ENCODE measurements around the gene APBA1. TPM values are rescaled to one million over a fixed set of nuclear protein-coding genes. Genes with fewer than 3 reads are reported as not detected.

The APBA1 gene
- total RNA-seq, 4 donors from 2014 or later, result 3.9 to 16.0 (median 6.6) TPM

DNA sequence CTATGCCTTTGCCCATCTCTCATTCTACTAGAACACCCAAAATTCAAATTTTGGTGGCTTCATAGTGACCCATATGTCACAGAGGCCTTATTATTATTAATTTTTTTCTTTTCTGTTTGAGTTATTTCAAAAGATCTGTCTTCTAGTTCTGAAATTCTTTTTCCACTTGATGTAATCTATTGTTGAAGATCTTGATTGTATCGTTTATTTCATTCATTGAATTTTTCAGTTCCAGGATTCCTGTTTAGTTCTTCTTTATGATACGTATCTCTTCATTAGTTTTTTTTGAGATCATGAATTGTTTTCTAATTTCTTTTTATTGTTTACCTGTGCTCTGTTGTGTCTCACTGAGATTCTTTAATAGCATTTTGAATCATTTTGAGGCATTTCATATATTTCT lies 24.6 kb upstream of the APBA1 start:
- TF ChIP-seq, protein P1, sequence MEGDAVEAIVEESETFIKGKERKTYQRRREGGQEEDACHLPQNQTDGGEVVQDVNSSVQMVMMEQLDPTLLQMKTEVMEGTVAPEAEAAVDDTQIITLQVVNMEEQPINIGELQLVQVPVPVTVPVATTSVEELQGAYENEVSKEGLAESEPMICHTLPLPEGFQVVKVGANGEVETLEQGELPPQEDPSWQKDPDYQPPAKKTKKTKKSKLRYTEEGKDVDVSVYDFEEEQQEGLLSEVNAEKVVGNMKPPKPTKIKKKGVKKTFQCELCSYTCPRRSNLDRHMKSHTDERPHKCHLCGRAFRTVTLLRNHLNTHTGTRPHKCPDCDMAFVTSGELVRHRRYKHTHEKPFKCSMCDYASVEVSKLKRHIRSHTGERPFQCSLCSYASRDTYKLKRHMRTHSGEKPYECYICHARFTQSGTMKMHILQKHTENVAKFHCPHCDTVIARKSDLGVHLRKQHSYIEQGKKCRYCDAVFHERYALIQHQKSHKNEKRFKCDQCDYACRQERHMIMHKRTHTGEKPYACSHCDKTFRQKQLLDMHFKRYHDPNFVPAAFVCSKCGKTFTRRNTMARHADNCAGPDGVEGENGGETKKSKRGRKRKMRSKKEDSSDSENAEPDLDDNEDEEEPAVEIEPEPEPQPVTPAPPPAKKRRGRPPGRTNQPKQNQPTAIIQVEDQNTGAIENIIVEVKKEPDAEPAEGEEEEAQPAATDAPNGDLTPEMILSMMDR (IDR thresholded peaks at IDR 0.05; ENCODE audit: low read depth), result no peak

DNA sequence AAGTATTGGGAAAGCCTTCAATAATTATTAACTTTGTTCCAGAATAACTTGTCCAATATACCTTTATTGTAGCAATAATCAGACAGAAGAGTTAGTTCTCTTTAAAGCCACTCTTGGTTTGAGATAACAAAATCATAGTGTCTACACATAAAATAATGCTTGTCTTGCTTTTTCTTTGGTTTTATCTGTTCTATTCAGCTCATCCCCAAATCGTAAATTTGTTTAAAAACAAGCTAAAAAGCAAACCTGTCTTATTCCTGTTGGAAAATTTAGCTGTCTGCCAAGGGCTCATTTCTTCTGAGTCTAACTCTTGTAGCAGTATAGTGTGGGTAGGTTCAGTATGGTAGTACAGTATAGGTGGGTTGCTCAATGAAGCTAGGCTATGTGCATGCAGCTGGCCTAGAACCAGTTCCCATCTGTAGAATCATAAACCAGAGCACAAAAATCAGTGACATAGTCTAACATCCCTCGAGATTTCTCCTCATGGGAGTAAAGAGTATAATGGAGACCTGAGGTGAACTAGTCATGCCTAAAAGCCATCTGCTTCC lies 17.9 kb upstream of the APBA1 start:
- TF ChIP-seq, protein P1 (IDR thresholded peaks at IDR 0.05; ENCODE audit: low read depth), result no peak

DNA sequence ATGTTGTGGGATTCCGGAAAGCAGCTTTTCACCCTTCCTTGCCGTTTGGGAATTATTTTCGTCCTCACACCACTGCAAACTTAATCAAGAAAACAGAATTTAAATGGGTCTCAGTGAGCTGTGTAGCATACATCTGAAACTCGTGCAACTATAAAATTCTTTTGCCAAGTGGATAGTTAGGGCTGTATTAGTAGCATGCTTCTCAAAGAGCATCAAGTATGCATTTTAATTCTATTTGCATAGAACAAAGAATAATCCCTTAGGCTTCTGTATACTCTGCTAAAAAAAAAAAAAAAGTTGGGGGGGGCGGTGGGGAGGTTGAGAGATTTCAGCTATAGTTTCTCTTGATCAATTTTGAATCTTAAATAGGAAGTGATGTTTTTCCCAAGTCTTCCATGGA lies 11.8 kb upstream of the APBA1 start:
- TF ChIP-seq, protein P1 (IDR thresholded peaks at IDR 0.05; ENCODE audit: low read depth), result no peak

DNA sequence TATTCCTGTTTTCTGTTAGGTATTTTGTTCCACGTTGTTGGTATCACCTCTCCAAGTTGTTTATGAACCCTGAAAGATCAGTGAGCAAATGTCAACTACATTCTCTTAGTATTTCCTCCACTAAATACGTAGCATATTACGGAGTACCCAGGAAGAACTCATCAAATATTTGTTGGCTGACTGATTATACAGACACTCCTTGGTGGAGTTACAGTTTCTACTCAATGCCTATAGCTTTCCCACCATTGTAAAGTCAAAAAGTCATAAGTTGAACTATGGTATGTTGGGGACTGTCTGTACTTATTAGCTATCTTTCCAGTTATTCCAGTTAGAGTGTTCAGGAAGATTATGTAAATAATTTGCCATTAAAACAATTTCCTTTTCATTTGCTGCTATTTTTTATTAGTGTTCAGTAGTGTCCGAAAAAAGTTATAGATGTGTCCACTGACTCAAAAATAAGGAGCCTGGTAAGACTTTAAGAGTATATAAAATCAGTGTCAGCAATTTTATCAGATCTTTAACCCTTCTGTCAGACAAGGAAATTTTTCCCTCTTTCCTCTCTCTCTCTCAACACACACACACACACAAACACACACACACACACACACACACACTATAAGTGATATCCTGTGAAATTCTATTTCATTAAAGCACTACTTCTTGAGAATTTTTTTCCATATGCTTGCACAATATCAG lies 6.8 kb upstream of the APBA1 start:
- TF ChIP-seq, protein P1 (IDR thresholded peaks at IDR 0.05; ENCODE audit: low read depth), result no peak

DNA sequence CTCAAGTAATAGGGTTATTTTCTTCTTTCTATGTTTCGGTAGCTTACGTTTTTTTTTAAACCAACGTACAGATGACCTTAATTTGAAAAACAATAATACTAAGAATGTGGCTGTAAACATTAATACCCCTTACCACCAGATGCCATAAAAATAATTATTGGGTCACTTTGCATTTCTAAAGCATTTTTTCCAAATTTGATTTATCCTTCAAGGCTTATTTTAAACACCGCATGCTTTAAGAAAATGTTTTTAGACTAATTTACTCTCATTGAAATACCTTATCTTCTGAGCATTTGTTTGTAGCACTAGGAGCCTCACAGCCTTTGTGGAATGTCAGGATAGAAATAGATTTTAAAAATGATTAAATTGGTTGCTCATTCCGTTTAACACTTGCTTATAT lies 5.8 kb upstream of the APBA1 start:
- TF ChIP-seq, protein P1 (IDR thresholded peaks at IDR 0.05; ENCODE audit: low read depth), result no peak

DNA sequence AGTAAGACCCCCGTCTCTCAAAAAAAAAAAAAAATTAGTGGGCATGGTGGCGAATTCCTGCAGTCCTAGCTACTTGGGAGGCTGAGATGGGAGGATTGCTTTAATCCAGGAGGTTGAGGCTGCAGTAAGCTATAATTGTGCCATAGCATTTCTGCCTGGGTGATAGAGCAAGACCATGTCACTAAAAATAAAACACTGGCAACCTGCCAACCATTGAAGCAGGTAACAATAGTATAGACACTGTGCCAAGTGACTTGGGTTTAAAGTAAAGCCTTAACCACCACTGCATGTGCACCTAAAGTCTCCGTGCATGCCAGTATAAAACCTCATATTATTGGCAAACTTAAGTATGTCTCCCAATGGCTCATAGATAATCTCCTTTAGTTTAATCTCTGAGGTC lies 3.4 kb upstream of the APBA1 start:
- TF ChIP-seq, protein P1 (IDR thresholded peaks at IDR 0.05; ENCODE audit: low read depth), result no peak

DNA sequence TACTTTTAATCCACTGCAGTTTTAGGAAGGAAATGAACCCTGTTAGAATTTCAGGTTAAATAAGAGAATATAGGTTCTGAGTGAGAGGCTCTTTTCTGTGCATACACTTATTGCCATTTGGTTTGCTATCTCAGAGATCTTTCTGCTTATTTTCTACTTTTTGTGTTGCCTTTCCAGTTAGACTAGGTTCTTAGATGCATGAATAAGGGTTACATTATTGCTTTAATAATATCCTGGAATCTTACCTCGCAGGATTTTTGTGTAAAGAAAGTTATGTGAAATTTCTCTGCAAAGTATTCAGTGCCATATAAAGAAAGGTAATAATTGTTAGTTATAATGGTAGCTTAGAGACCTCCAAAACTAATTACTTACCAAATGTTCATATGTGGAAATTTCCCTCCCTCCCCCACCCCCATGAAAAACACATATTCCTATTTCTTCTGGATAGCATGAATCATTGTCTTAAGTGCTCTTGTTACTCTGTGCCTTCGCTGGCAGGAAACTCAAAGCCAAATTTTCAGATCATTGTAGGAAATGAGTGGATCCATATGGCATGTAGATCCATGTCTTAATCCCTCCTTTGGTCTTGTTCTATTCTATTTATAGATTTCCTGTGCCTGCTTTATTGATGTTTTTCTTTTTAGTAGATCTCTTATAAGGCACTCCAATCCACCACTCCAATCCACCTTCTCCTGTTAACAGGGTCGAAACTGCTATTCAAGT lies 2.7 kb upstream of the APBA1 start:
- TF ChIP-seq, protein P1 (IDR thresholded peaks at IDR 0.05; ENCODE audit: low read depth), result no peak
